Astrocyte of the cerebellum (primary cell): ENCODE results near the gene HSFX1.
"Not testable (repeated sequence)": the region's sequence is repeated elsewhere in the genome, so short reads cannot be mapped to it uniquely, and the experiment has no call there.

Source experiments
- DNase-seq: peaks from one replicate; pipeline ENCODE4 v3.0.0-alpha.2; 2011; ENCODE audit warnings: low read depth
- H3K4me3 ChIP-seq: 2 replicates; pipeline ENCODE4 v1.5.1; 2011; ENCODE audit warnings: mild to moderate bottlenecking, low read depth, low read length, moderate library complexity
- CTCF ChIP-seq: IDR thresholded peaks from 2 replicates; pipeline ENCODE4 v1.5.1; 2012; ENCODE audit warnings: low read length, low read depth, moderate library complexity, mild to moderate bottlenecking; ENCODE audit errors: missing control alignments
- in situ Hi-C: cut with HindIII; loops from 2 replicates; pipeline ENCODE4 v1.10.0; 2017; ENCODE audit warnings: low sequenced_read_pairs

The HSFX1 gene

GRCh38 chrX:149760965-149761364, 12.9 kb upstream of the HSFX1 start:
- TF ChIP-seq CTCF = no peak
- in situ Hi-C loops = no loop called here
- no peak for DNase-seq
- no peak overlapping the region for H3K4me3 ChIP-seq

GRCh38 chrX:149761858-149762674, 11.8 kb upstream of the HSFX1 start:
- H3K4me3 ChIP-seq, DNase-seq, in situ Hi-C loops: not testable (repeated sequence)

GRCh38 chrX:149762696-149763614, 10.9 kb upstream of the HSFX1 start:
- H3K4me3 ChIP-seq = no peak overlapping the region
- in situ Hi-C loops = no loop called here
- TF ChIP-seq CTCF = no peak
- no peak for DNase-seq

- in situ Hi-C loops, H3K4me3 ChIP-seq, DNase-seq: not testable (repeated sequence)
These were observed 3.5 kb upstream of the HSFX1 start for GRCh38 chrX:149770344-149770743.

- H3K4me3 ChIP-seq, DNase-seq, in situ Hi-C loops: not testable (repeated sequence)
These were observed 842 bp upstream of the HSFX1 start for GRCh38 chrX:149773026-149773425.

- H3K4me3 ChIP-seq, DNase-seq, in situ Hi-C loops: not testable (repeated sequence)
These were observed 4.1 kb downstream of the HSFX1 start for GRCh38 chrX:149777999-149778398.

GRCh38 chrX:149781727-149782126, 7.9 kb downstream of the HSFX1 start, which contains the start of gene MAGEA9:
Gene MAGEA9, plus strand, starts transcription at chrX:149781930. Its CDS starts 4,281 bp downstream, at chrX:149786211.
- H3K4me3 ChIP-seq, in situ Hi-C loops, DNase-seq: not testable (repeated sequence)

GRCh38 chrX:149795531-149795930, 21.7 kb downstream of the HSFX1 start:
- DNase-seq, H3K4me3 ChIP-seq, in situ Hi-C loops: not testable (repeated sequence)

- TF ChIP-seq CTCF = no peak
- no peak for DNase-seq
- no peak overlapping the region for H3K4me3 ChIP-seq
- in situ Hi-C loops = no loop called here
These were observed 25.3 kb downstream of the HSFX1 start for GRCh38 chrX:149799095-149799714.
